CD14-positive monocyte (primary cell): ENCODE measurements around the gene DDO. TPM values are rescaled to one million over a fixed set of nuclear protein-coding genes. Genes with fewer than 3 reads are reported as not detected.

Experiments
- DNase-seq, 3 donors: peaks; one replicate each; pipeline ENCODE4 v3.0.0-alpha.2; 2011 to 2022
- H2AFZ ChIP-seq: 2 replicates; pipeline ENCODE4 v1.6.0; 2012; ENCODE audit warnings: mild to moderate bottlenecking, low read depth, low read length, inconsistent platforms; ENCODE audit not compliant: insufficient read depth, poor library complexity, severe bottlenecking
- H3K27ac ChIP-seq, 2 donors: 1 replicate in 1 of 2; 2 replicates in 1 of 2; pipeline ENCODE4 v1.5.1; 2012 to 2013; ENCODE audit warnings: low read length in 2 of 2, control low read depth in 1 of 2, inconsistent platforms in 1 of 2, low read depth in 1 of 2, mild to moderate bottlenecking in 1 of 2
- H3K27me3 ChIP-seq, 2 donors: one replicate each; pipeline versions ENCODE4 v1.6.0 to v1.6.1; 2011 to 2013; ENCODE audit warnings: low read length in 2 of 2; ENCODE audit not compliant: control insufficient read depth in 2 of 2, insufficient read depth in 2 of 2
- H3K36me3 ChIP-seq, 2 donors: replicated peaks in 1 of 2; 1 replicate in 1 of 2; 2 replicates in 1 of 2; pipeline versions ENCODE4 v1.5.1 to v1.6.1; 2012 to 2013; ENCODE audit warnings: low read length in 2 of 2, control low read depth in 1 of 2, inconsistent platforms in 1 of 2, mild to moderate bottlenecking in 1 of 2; ENCODE audit not compliant: insufficient read depth in 2 of 2, control insufficient read depth in 1 of 2
- H3K4me1 ChIP-seq, 2 donors: 1 replicate in 1 of 2; 2 replicates in 1 of 2; pipeline versions ENCODE4 v1.5.1 to v1.6.1; 2012 to 2013; ENCODE audit warnings: low read length in 2 of 2, control low read depth in 1 of 2, inconsistent platforms in 1 of 2, mild to moderate bottlenecking in 1 of 2, moderate library complexity in 1 of 2; ENCODE audit not compliant: insufficient read depth in 2 of 2, control insufficient read depth in 1 of 2
- H3K4me2 ChIP-seq: replicated peaks from 2 replicates; pipeline ENCODE3; 2012; ENCODE audit warnings: low read length, moderate library complexity, mild to moderate bottlenecking; ENCODE audit not compliant: poor library complexity, severe bottlenecking; ENCODE audit errors: extremely low read depth
- H3K4me3 ChIP-seq, 3 experiments: fragments of 200-600 bp in 1 of 3; sonication (generic) in 1 of 3; replicated peaks in 1 of 3; 1 replicate in 2 of 3; 2 replicates in 1 of 3; pipeline ENCODE4 v1.5.1; 2011 to 2013; ENCODE audit warnings: low read length in 3 of 3, mild to moderate bottlenecking in 3 of 3, control low read depth in 2 of 3, low read depth in 2 of 3, inconsistent platforms in 1 of 3, moderate library complexity in 1 of 3
- H3K79me2 ChIP-seq: 2 replicates; pipeline ENCODE4 v1.6.0; 2012; ENCODE audit warnings: mild to moderate bottlenecking, control low read depth, inconsistent platforms, low read length, moderate library complexity; ENCODE audit not compliant: insufficient read depth
- H3K9ac ChIP-seq: 2 replicates; pipeline ENCODE4 v1.6.0; 2017; ENCODE audit warnings: low read length, mild to moderate bottlenecking; ENCODE audit not compliant: insufficient read depth, poor library complexity, severe bottlenecking
- H3K9me3 ChIP-seq, 2 donors: replicated peaks in 1 of 2; 1 replicate in 1 of 2; 2 replicates in 1 of 2; pipeline versions ENCODE4 v1.5.1 to v1.6.1; 2012 to 2013; ENCODE audit warnings: low read length in 2 of 2, control low read depth in 1 of 2; ENCODE audit not compliant: control insufficient read depth in 1 of 2, insufficient read depth in 1 of 2
- H4K20me1 ChIP-seq: 2 replicates; pipeline ENCODE4 v1.6.0; 2012; ENCODE audit warnings: mild to moderate bottlenecking, low read length, control low read depth, moderate library complexity; ENCODE audit not compliant: insufficient read depth
- H3K27ac Mint-ChIP-seq, 7 donors: one replicate each; pipeline ENCODE4 v1.8.0; 2020; ENCODE audit warnings: mild to moderate bottlenecking in 7 of 7, mixed read lengths in 7 of 7, moderate library complexity in 6 of 7, inconsistent platforms in 2 of 7
- H3K27me3 Mint-ChIP-seq, 3 donors: one replicate each; pipeline ENCODE4 v1.8.0; 2021 to 2022; ENCODE audit warnings: low read depth in 3 of 3, mild to moderate bottlenecking in 3 of 3, mixed read lengths in 3 of 3, moderate library complexity in 3 of 3, inconsistent platforms in 1 of 3
- H3K36me3 Mint-ChIP-seq, 2 donors: one replicate each; pipeline ENCODE4 v1.8.0; 2020; ENCODE audit warnings: mixed read lengths in 2 of 2, inconsistent platforms in 1 of 2, mild to moderate bottlenecking in 1 of 2
- H3K4me1 Mint-ChIP-seq: one replicate; pipeline ENCODE4 v1.8.0; 2020; ENCODE audit warnings: mild to moderate bottlenecking, mixed read lengths
- H3K4me3 Mint-ChIP-seq, 2 donors: one replicate each; pipeline ENCODE4 v1.8.0; 2020; ENCODE audit warnings: mild to moderate bottlenecking in 2 of 2, mixed read lengths in 2 of 2, moderate library complexity in 1 of 2
- H3K9me3 Mint-ChIP-seq, 7 donors: one replicate each; pipeline ENCODE4 v1.8.0; 2020 to 2022; ENCODE audit warnings: mixed read lengths in 7 of 7, mild to moderate bottlenecking in 6 of 7, moderate library complexity in 6 of 7, inconsistent platforms in 2 of 7
- WGBS: methylation state at CpG from one replicate; pipeline ENCODE4 v1.1.5; 2013; ENCODE audit warnings: missing lambda C conversion rate; ENCODE audit not compliant: insufficient coverage; 5-methylcytosine and 5-hydroxymethylcytosine counted together
- intact Hi-C, 2 donors: fragments of 100-400 bp; cut with micrococcal nuclease; formaldehyde crosslinking; loops; one replicate each; pipeline versions ENCODE4 v1.15.0 to v1.15.1; 2023
- polyA plus RNA-seq, 3 donors: library from polyadenylated mRNA; depleted of rRNA in 1 of 3; unstranded in 2 of 3; stranded (reverse) in 1 of 3; fragments of 300-500 nt in 2 of 3; fragments of >200 nt in 1 of 3; fragmentation: Illumina TruSeq in 2 of 3; gene quantifications; 1 replicate in 2 of 3; 2 replicates in 1 of 3; pipeline ENCODE4 v1.2.3, GENCODE V29; 2012 to 2021
- TF ChIP-seq, protein P1 (sequence below): fragments of 200-600 bp; IDR thresholded peaks from one replicate; pipeline ENCODE4 v1.8.0; 2022; ENCODE audit warnings: antibody characterized with exemption, mild to moderate bottlenecking

The DDO gene
- polyA plus RNA-seq, 3 donors = 0.24 to 2.2 (median 0.95) TPM

DNA sequence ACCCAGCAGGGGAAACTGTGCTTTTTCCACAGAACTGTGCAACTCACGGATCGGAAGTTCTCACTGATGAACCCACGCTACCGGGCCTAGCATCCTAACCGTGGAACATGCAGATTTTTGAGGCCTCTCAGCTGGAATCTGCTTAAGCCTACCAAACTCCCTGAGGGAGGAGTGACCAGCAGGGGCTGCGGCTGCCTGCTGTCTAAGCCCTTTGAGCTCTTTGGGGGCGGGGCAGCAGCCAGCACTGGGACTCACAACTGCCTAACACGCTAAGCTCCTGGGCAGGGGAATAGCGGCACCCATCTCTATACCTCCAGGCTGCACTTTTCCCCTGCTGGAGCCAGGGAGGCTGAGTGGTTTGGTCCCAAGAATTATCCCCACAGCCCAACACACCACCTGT, 36.8 kb downstream of the DDO start:
- Histone ChIP-seq H4K20me1 (no peaks in the 10 kb centered on the region), H3K79me2 (no peaks in the 10 kb centered on the region), H3K9ac (no peak overlapping the region), H3K27me3 (no peaks in the 10 kb centered on the region), H3K27ac (no peak overlapping the region), H3K9me3 (no peaks in the 10 kb centered on the region), H2AFZ (no peak overlapping the region), H3K4me3 (no peak overlapping the region), H3K36me3 (no peaks in the 10 kb centered on the region), H3K4me2 (no peak overlapping the region), H3K4me1 (no peaks in the 10 kb centered on the region)
- Mint-ChIP-seq H3K27me3 (peaks cover 0 to 2% (median 1%) of the 10 kb centered on the region in 3 donors), H3K9me3 (peaks cover 2 to 9% (median 6%) of the 10 kb centered on the region in 7 donors), H3K4me3 (no peak overlapping the region), H3K4me1 (no peaks in the 10 kb centered on the region), H3K36me3 (no peaks in the 10 kb centered on the region), H3K27ac (no peak overlapping the region)
- DNase-seq = no peak
- TF ChIP-seq, protein P1, sequence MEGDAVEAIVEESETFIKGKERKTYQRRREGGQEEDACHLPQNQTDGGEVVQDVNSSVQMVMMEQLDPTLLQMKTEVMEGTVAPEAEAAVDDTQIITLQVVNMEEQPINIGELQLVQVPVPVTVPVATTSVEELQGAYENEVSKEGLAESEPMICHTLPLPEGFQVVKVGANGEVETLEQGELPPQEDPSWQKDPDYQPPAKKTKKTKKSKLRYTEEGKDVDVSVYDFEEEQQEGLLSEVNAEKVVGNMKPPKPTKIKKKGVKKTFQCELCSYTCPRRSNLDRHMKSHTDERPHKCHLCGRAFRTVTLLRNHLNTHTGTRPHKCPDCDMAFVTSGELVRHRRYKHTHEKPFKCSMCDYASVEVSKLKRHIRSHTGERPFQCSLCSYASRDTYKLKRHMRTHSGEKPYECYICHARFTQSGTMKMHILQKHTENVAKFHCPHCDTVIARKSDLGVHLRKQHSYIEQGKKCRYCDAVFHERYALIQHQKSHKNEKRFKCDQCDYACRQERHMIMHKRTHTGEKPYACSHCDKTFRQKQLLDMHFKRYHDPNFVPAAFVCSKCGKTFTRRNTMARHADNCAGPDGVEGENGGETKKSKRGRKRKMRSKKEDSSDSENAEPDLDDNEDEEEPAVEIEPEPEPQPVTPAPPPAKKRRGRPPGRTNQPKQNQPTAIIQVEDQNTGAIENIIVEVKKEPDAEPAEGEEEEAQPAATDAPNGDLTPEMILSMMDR = no peak
- WGBS = 100% methylated on average over 9 of the region's 9 CpGs
- intact Hi-C loops = no loop called here

DNA sequence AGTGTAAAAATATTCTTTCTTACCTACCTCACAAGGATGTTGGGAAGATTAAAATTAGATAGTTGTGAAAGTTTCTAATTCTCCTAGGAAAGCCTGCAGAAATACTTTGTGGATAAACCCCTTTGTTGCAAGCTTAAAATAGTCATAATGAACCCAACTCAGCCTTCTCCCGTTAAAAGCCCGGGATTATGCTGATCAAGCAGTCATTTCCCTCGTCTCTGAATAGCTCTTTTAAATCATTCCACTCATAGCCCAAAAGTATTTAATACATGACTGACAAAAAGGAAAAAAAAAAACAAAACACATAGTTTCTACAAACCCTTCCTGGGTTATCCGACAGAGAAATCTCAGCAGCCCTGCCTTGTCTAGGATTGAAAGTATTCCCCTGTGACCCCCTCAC, 46.3 kb downstream of the DDO start:
- Histone ChIP-seq H3K79me2 (no peaks in the 10 kb centered on the region), H3K9me3 (no peaks in the 10 kb centered on the region), H3K9ac (no peak overlapping the region), H3K4me3 (no peak overlapping the region), H2AFZ (no peak overlapping the region), H3K36me3 (no peaks in the 10 kb centered on the region), H4K20me1 (no peaks in the 10 kb centered on the region), H3K27me3 (peaks cover 0 to 4% of the 10 kb centered on the region in 2 donors), H3K27ac (no peak overlapping the region), H3K4me2 (no peak overlapping the region), H3K4me1 (no peaks in the 10 kb centered on the region)
- no peak overlapping the region for H3K27ac Mint-ChIP-seq
- peaks cover 6 to 7% (median 6%) of the 10 kb centered on the region in 3 donors for H3K27me3 Mint-ChIP-seq
- H3K36me3 Mint-ChIP-seq = no peaks in the 10 kb centered on the region
- intact Hi-C loops = no loop called here
- H3K4me1 Mint-ChIP-seq = no peaks in the 10 kb centered on the region
- no peak for DNase-seq
- TF ChIP-seq, protein P1 = no peak
- H3K4me3 Mint-ChIP-seq = no peak overlapping the region
- 100% methylated on average over 2 of the region's 4 CpGs for WGBS
- H3K9me3 Mint-ChIP-seq = no peaks in the 10 kb centered on the region
